ENCODE measurements around the gene COG5.
A peak's percentile ranks its signal among the peaks of the same experiment; 100 is the strongest.

Gene COG5

DNA sequence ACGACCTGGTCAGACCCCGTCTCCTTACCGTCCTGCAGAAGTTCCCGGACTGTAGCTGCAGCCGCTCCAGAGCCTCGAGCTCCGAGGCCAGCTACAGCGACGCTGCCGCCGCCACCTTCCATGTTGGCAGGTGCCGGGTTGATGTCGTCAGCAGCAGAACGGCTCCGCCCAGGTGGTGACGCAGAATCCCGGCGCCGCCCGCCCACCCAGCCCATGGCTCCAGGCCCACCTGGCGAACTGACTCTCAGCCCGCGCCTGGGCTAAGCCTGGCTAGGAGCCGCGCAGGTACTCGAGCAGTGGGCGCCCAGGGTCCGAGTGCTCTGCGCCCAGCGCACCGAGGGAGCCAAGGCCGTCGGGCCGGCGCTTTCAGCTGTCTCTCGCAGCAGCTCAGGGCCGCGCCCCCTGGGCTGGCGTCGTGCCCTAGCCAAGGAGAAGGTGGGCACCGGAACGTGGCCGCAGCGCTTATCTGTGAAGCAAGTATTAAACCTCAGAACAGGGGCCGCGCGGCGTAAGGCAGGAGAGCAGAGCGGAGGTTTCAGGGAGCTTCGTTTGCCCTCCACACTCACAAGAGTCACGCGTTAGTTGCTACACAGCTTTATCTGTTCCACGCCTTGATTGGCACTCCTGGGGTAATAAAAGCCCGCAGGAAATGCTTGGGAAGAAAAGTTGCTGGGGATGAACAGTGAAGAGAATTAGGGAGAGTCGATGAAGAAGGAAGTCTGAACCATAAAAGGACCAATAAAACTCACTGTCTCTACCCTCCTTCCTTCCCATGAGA, at the start of gene COG5, which contains the start of gene DUS4L:
Gene COG5, minus strand, starts transcription at position 146 of the 778 bp plus-strand sequence. Its CDS starts 24 bp downstream, at position 122.
Gene DUS4L, plus strand, starts transcription at position 197 of the 778 bp plus-strand sequence. CDS start 3,100 bp downstream, outside the sequence.
- TF ChIP-seq TOX (CRISPR knock-in tag; IDR thresholded peaks at IDR 0.05; ENCODE audit: borderline replicate concordance) (no peak), ZNF565 (CRISPR knock-in tag; conservative IDR thresholded peaks at IDR 0.05; ENCODE audit: low read depth) (no peak), ZFP30 (CRISPR knock-in tag; IDR thresholded peaks at IDR 0.05) (no peak), OSR1 (CRISPR knock-in tag; IDR thresholded peaks at IDR 0.05) (no peak), ZNF70 (CRISPR knock-in tag; IDR thresholded peaks at IDR 0.05) (no peak), ARNTL (CRISPR knock-in tag; IDR thresholded peaks at IDR 0.05; ENCODE audit: borderline replicate concordance, low read depth) (no peak), ZFP3 (CRISPR knock-in tag; IDR thresholded peaks at IDR 0.05) (peak; percentile 44; the same call in 1 of the 2 replicates), ESRRG (CRISPR knock-in tag; IDR thresholded peaks at IDR 0.05) (0 out of 2 replicates have a peak, but pooled peaks have one; percentile 20), PPARA (CRISPR knock-in tag; IDR thresholded peaks at IDR 0.05; ENCODE audit: borderline replicate concordance) (no peak), SNAI2 (CRISPR knock-in tag; IDR thresholded peaks at IDR 0.05) (no peak), ZC3H10 (CRISPR knock-in tag; IDR thresholded peaks at IDR 0.05) (no peak)
- TF ChIP-seq, protein P1, sequence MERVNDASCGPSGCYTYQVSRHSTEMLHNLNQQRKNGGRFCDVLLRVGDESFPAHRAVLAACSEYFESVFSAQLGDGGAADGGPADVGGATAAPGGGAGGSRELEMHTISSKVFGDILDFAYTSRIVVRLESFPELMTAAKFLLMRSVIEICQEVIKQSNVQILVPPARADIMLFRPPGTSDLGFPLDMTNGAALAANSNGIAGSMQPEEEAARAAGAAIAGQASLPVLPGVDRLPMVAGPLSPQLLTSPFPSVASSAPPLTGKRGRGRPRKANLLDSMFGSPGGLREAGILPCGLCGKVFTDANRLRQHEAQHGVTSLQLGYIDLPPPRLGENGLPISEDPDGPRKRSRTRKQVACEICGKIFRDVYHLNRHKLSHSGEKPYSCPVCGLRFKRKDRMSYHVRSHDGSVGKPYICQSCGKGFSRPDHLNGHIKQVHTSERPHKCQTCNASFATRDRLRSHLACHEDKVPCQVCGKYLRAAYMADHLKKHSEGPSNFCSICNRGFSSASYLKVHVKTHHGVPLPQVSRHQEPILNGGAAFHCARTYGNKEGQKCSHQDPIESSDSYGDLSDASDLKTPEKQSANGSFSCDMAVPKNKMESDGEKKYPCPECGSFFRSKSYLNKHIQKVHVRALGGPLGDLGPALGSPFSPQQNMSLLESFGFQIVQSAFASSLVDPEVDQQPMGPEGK (CRISPR knock-in tag; IDR thresholded peaks at IDR 0.05; ENCODE audit: borderline replicate concordance): no peak
- TF ChIP-seq, protein P2, sequence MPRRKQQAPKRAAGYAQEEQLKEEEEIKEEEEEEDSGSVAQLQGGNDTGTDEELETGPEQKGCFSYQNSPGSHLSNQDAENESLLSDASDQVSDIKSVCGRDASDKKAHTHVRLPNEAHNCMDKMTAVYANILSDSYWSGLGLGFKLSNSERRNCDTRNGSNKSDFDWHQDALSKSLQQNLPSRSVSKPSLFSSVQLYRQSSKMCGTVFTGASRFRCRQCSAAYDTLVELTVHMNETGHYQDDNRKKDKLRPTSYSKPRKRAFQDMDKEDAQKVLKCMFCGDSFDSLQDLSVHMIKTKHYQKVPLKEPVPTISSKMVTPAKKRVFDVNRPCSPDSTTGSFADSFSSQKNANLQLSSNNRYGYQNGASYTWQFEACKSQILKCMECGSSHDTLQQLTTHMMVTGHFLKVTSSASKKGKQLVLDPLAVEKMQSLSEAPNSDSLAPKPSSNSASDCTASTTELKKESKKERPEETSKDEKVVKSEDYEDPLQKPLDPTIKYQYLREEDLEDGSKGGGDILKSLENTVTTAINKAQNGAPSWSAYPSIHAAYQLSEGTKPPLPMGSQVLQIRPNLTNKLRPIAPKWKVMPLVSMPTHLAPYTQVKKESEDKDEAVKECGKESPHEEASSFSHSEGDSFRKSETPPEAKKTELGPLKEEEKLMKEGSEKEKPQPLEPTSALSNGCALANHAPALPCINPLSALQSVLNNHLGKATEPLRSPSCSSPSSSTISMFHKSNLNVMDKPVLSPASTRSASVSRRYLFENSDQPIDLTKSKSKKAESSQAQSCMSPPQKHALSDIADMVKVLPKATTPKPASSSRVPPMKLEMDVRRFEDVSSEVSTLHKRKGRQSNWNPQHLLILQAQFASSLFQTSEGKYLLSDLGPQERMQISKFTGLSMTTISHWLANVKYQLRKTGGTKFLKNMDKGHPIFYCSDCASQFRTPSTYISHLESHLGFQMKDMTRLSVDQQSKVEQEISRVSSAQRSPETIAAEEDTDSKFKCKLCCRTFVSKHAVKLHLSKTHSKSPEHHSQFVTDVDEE (CRISPR knock-in tag; IDR thresholded peaks at IDR 0.05): peak; percentile 54; the same call in 1 of the 2 replicates
- TF ChIP-seq, protein P3, sequence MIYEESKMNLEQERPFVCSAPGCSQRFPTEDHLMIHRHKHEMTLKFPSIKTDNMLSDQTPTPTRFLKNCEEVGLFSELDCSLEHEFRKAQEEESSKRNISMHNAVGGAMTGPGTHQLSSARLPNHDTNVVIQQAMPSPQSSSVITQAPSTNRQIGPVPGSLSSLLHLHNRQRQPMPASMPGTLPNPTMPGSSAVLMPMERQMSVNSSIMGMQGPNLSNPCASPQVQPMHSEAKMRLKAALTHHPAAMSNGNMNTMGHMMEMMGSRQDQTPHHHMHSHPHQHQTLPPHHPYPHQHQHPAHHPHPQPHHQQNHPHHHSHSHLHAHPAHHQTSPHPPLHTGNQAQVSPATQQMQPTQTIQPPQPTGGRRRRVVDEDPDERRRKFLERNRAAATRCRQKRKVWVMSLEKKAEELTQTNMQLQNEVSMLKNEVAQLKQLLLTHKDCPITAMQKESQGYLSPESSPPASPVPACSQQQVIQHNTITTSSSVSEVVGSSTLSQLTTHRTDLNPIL (CRISPR knock-in tag; IDR thresholded peaks at IDR 0.05; ENCODE audit: low read depth): peak; percentile 33; the same call in 1 of the 2 replicates
- TF ChIP-seq, protein P4, sequence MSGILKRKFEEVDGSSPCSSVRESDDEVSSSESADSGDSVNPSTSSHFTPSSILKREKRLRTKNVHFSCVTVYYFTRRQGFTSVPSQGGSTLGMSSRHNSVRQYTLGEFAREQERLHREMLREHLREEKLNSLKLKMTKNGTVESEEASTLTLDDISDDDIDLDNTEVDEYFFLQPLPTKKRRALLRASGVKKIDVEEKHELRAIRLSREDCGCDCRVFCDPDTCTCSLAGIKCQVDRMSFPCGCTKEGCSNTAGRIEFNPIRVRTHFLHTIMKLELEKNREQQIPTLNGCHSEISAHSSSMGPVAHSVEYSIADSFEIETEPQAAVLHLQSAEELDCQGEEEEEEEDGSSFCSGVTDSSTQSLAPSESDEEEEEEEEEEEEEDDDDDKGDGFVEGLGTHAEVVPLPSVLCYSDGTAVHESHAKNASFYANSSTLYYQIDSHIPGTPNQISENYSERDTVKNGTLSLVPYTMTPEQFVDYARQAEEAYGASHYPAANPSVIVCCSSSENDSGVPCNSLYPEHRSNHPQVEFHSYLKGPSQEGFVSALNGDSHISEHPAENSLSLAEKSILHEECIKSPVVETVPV (CRISPR knock-in tag; IDR thresholded peaks at IDR 0.05): peak; percentile 62; the same call in 1 of the 2 replicates
- ATAC-seq: peak; percentile 88

DNA sequence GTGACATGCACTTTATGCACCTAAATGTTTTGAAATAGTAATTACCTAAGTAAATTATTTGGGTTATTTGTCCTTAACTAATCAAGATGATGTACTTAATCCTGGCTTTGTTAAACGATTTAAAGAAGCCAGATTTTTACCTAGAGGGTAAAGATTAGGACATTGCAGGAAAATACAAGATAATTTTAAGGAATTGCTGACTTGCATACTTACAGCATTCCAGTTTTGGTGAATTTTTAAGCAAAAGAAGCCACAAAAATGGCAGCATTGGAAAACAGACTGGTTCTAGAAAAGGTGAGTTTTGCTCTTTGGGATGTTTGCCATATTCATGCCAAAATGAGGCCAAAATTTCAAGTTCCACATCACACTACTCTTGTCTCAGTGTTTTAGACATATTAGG, 49.7 kb upstream of the COG5 start:
- TF ChIP-seq TCF4 (CRISPR knock-in tag; IDR thresholded peaks at IDR 0.05; ENCODE audit: borderline replicate concordance): no peak
- TF ChIP-seq, protein P3 (CRISPR knock-in tag; IDR thresholded peaks at IDR 0.05; ENCODE audit: low read depth): no peak
- no peak for TF ChIP-seq RARB (CRISPR knock-in tag; IDR thresholded peaks at IDR 0.05)
- TF ChIP-seq CSDC2 (CRISPR knock-in tag; IDR thresholded peaks at IDR 0.05): no peak
- TF ChIP-seq, protein P4 (CRISPR knock-in tag; IDR thresholded peaks at IDR 0.05): no peak
- no peak for ATAC-seq
